Stimulated activated CD8-positive, alpha-beta memory T cell treated with anti-CD3 and anti-CD28 coated beads, Interleukin-7, amount 100 ng/mL, for 4 hours (primary cell): Measurements from ENCODE around the gene EEF2K.
"Not testable (repeated sequence)": the region's sequence is repeated elsewhere in the genome, so short reads cannot be mapped to it uniquely, and the experiment has no call there.

ENCODE experiments used
- DNase-seq, 2 donors: peaks; one replicate each; pipeline ENCODE4 v3.0.0-alpha.2; 2020; ENCODE audit warnings: low read depth in 2 of 2

Gene EEF2K

DNA sequence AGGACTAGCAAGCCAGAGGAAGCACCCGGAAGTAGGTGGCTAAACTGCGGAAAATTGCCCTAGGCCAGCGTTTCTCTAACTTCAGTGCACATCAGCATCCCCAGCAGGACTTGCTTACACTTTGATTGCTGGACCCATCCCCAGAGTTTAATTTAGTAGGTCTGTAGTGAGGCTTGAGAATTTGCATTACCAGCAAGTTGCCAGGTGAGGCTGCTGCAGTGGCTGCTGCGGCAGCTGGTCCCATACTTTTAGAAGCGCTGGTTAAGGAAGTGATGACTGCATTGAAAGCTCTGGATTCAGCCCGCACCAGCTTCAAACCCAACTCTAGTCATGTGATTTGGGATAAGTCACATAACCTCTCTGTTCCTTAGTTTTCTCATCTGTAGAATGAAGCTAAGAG lies 4.2 kb downstream of the EEF2K start:
- DNase-seq, result no peak

- no peak for DNase-seq
Observed at GRCh38 chr16:22210854-22211253, 4.8 kb downstream of the EEF2K start.

- no peak for DNase-seq
Observed at GRCh38 chr16:22213236-22213635, 7.2 kb downstream of the EEF2K start.

DNA sequence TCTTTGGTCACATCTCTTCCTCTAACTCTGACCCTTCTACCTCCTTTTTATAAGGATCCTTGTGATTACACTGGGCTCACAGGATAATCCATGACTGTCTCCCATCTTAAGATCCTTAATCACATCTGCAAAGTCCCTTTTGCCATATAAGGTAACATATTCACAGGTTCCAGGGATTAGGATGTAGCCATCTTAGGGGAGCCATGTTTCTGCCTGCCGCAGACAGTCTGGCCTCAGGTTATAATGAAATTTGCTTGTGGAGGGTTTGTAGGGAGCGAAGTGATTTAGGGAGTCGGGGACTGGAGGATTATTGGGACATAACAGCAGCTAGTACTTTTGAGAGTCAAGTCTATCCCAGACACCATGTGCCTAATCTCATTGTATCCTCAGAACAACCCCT lies 7.7 kb downstream of the EEF2K start:
- no peak for DNase-seq

DNA sequence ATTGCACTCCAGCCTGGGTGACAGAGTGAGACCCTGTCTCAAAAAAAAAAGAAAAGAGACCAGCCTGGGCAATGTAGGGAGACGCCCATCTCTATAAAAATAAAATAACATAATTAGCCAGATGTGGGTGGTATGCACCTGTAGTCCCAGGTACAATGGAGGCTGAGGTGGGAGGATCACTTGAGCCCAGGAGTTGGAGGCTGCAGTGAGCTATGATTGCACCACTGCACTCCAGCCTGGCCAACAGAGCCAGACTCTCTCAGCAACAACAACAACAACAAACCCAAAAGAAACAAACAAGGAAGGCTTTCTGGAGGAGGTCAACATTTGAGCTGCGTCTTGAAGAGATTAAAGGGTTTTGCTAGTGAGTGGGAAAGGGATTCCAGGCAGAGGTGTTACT lies 8.3 kb downstream of the EEF2K start:
- no peak for DNase-seq

DNA sequence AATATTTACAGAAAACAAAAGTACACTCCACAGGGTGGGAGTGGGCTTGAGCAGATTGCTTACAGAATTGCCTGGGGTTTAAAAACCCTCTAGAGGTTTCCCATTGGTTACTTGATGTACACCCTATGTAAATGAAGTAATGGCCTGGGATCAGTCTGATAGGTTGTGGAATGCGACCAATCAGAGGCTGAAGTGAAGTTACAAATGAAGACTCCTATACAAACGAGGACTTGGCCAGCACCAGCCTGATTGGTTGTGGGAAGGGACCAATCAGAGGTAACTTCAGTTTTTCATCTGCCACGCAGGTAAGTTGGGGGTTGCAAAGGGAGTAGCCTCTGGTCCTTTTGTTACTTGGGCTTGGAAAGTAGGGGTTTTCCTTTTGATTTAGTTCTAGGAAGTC lies 8.8 kb downstream of the EEF2K start:
- DNase-seq, result no peak

GRCh38 chr16:22216191-22216831 lies 10.2 kb downstream of the EEF2K start:
- no peak for DNase-seq

GRCh38 chr16:22216832-22217225 lies 10.8 kb downstream of the EEF2K start:
- DNase-seq, result not testable (repeated sequence)

GRCh38 chr16:22217890-22218730 lies 12.0 kb downstream of the EEF2K start:
- no peak for DNase-seq

DNA sequence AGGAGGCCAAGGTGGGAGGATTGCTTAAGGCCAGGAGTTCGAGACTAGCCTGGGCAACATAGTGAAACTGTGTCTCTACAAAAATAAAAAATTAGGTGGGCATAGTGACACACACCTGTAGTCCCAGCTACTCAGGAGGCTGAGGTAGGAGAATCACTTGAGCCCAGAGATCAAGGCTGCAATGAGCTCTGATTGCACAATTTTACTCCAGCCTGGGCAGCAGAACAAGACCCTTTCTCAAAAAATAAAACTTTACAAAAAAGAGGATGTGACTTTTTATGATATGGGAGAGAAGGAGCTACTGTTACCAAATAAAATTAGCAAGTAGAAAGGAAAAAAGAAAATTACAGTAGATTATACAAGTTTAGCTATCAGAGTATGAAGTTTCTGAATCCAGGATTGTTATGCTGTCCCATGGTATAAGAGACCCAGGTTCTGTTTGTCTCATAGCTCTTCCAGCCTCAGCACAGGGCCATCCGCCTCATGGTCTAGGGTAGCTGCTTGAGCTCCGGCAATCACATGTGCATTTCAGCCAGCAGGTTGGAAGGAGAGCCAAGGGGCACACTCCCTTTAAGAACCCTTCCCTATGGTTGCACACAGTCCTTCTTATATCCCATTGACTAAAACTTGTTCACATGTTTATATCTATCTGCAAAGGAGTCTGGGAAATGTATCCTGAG lies 13.5 kb downstream of the EEF2K start:
- no peak for DNase-seq

- DNase-seq, result no peak
Observed at GRCh38 chr16:22220069-22220440, 14.0 kb downstream of the EEF2K start.

GRCh38 chr16:22220714-22221113 lies 14.6 kb downstream of the EEF2K start:
- DNase-seq, result no peak

DNA sequence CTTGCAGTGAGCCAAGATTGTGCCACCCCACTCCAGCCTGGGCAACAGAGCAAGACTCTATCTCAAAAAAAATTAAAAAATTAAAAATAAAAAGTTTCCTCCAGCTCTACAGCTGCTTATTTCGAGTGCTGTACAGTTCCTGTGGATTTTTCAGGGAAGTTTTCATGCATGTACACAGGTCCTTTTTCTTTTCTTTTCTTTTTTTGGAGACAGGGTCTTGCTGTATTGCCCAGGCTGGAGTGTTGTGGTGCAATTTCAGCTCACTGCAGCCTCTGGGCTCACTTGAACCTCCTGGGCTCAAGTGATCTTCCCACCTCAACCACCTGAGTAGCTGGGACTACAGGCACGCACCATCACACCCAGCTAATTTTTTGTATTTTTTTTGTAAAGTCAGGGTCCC lies 15.9 kb downstream of the EEF2K start:
- DNase-seq, result no peak

DNA sequence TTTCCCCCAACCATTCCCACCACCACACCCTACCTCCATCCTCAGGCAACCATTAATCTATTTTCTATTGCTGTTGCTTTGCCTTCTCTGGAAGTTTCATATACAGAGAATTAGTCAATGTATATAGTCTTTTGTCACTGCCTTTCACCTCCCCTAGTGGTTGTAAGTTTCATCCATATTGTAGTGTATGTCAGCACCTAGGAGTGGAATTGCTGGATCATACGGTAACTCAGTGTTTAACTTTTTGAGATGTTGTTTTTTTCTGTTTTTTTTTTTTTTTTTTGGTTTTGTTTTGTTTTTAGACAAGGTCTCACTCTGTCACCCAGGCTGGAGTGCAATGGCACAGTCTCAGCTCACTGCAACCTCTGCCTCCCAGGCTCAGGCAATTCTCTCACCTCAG lies 16.9 kb downstream of the EEF2K start:
- DNase-seq, result no peak

DNA sequence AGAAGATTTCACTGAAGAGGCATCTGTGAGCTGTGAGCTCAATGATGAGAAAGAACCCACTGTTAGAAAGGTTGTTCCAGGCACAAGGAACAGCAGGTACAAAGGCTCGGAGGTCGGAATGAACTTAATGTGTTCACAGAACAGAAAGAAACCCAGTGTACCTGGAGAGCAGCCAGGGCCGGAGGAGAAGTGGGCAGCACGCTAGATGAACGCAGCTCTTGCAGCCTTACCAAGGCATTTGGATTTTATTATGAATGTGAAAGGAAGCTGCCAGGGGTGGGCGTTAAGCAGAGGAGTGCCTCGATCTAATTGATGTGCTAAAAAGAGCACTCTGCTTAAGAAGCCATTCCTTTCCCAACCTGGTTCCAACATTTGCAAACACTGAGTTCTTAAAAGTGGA lies 19.0 kb downstream of the EEF2K start:
- DNase-seq, result no peak

GRCh38 chr16:22229889-22230288 lies 23.8 kb downstream of the EEF2K start:
- no peak for DNase-seq

GRCh38 chr16:22232277-22233036 lies 26.4 kb downstream of the EEF2K start:
- no peak for DNase-seq

- DNase-seq, result no peak
Observed at GRCh38 chr16:22233037-22233372, 26.9 kb downstream of the EEF2K start.

- no peak for DNase-seq
Observed at GRCh38 chr16:22235839-22236745, 30.0 kb downstream of the EEF2K start.

GRCh38 chr16:22239131-22239805 lies 33.2 kb downstream of the EEF2K start:
- no peak for DNase-seq
